ENCODE measurements around the gene NKX2-3.

The NKX2-3 gene

GRCh38 chr10:99520040-99520846 lies 12.5 kb upstream of the NKX2-3 start:
- Histone ChIP-seq H3K4me3 (ENCODE audit: low read depth, low read length) (no peak overlapping the region), H3K9me3 (ENCODE audit: control insufficient read depth, insufficient read depth, low read depth, low read length) (no peaks in the 10 kb centered on the region), H3K27ac (ENCODE audit: extremely low read depth, low read depth, low read length) (peak overlapping the region; percentile 96), H3K4me1 (ENCODE audit: control insufficient read depth, insufficient read depth, low read length) (peaks cover 24% of the 10 kb centered on the region), H3K36me3 (ENCODE audit: control insufficient read depth in 2 of 2, insufficient read depth in 1 of 2, low read length in 2 of 2) (no peaks in the 10 kb centered on the region)
- POLR2A ChIA-PET: no interaction called here
- CTCF ChIA-PET: interaction anchor here (0.7 kb wide), 1 partner anchor 256 kb away, joined by 3 read pairs; no protein-coding TSS in a partner anchor
- peak; percentile 48; the same call in 1 of the 2 replicates for TF ChIP-seq ZSCAN4 (tag by site-specific recombination; IDR thresholded peaks at IDR 0.05)
- peak; percentile 79; the same call in 1 of the 2 replicates for TF ChIP-seq ZBTB1 (tag by site-specific recombination; IDR thresholded peaks at IDR 0.05)
- peak; percentile 100 for TF ChIP-seq OSR2 (tag by site-specific recombination; IDR thresholded peaks at IDR 0.05)
- TF ChIP-seq ZEB2 (tag by site-specific recombination; IDR thresholded peaks at IDR 0.05): peak; percentile 93
- TF ChIP-seq PRDM6 (tag by site-specific recombination; IDR thresholded peaks at IDR 0.05): peak; percentile 98
- TF ChIP-seq ZNF704 (tag by site-specific recombination; IDR thresholded peaks at IDR 0.05): no peak
- peak; percentile 100 for TF ChIP-seq ZBTB8A (tag by site-specific recombination; IDR thresholded peaks at IDR 0.05)
- TF ChIP-seq ZNF239 (tag by site-specific recombination; IDR thresholded peaks at IDR 0.05): no peak
- TF ChIP-seq ZNF398 (tag by site-specific recombination; IDR thresholded peaks at IDR 0.05): peak; percentile 80
- TF ChIP-seq ZNF148 (tag by site-specific recombination; IDR thresholded peaks at IDR 0.05; ENCODE audit: borderline replicate concordance): no peak
- TF ChIP-seq ZNF280C (tag by site-specific recombination; IDR thresholded peaks at IDR 0.05): no peak
- peak; percentile 71; the same call in 1 of the 2 replicates for TF ChIP-seq ZNF394 (tag by site-specific recombination; IDR thresholded peaks at IDR 0.05; ENCODE audit: borderline replicate concordance)
- no peak for TF ChIP-seq ZNF138 (tag by site-specific recombination; IDR thresholded peaks at IDR 0.05; ENCODE audit: borderline replicate concordance)
- TF ChIP-seq SP7 (tag by site-specific recombination; IDR thresholded peaks at IDR 0.05): peak; percentile 98
- no peak for TF ChIP-seq HOXA7 (CRISPR knock-in tag; IDR thresholded peaks at IDR 0.05; ENCODE audit: borderline replicate concordance)
- peak; percentile 96 for TF ChIP-seq KLF1 (tag by site-specific recombination; IDR thresholded peaks at IDR 0.05)
- TF ChIP-seq ZNF624 (tag by site-specific recombination; IDR thresholded peaks at IDR 0.05): no peak
- TF ChIP-seq ZNF530 (tag by site-specific recombination; IDR thresholded peaks at IDR 0.05; ENCODE audit: low read depth): no peak
- TF ChIP-seq ZNF19 (tag by site-specific recombination; IDR thresholded peaks at IDR 0.05; ENCODE audit: low read depth): no peak
- TF ChIP-seq ZNF701 (tag by site-specific recombination; IDR thresholded peaks at IDR 0.05): no peak
- no peak for TF ChIP-seq ZNF140 (tag by site-specific recombination; IDR thresholded peaks at IDR 0.05)
- TF ChIP-seq ZNF596 (tag by site-specific recombination; IDR thresholded peaks at IDR 0.05): peak; percentile 75; the same call in 1 of the 2 replicates
- TF ChIP-seq ZNF707 (tag by site-specific recombination; IDR thresholded peaks at IDR 0.05): no peak
- no peak for TF ChIP-seq ZNF112 (tag by site-specific recombination; IDR thresholded peaks at IDR 0.05)
- TF ChIP-seq WT1 (tag by site-specific recombination; IDR thresholded peaks at IDR 0.05): peak; percentile 98
- TF ChIP-seq TRIM28 (IDR thresholded peaks at IDR 0.05; ENCODE audit: borderline replicate concordance, low read length): peak; percentile 32
- no peak for TF ChIP-seq ZNF133 (tag by site-specific recombination; IDR thresholded peaks at IDR 0.05)
- TF ChIP-seq ZNF10 (tag by site-specific recombination; IDR thresholded peaks at IDR 0.05): peak; percentile 90
